GM12878 (cell line): ENCODE results near the gene PAM16. TPM values are rescaled to one million over a fixed set of nuclear protein-coding genes. Genes with fewer than 3 reads are reported as not detected.

ENCODE experiments used
- CHD2 ChIP-seq: IDR thresholded peaks from 2 replicates; pipeline ENCODE4 v1.6.1; 2011; ENCODE audit warnings: low read depth, low read length, improper control_type of control experiment, borderline replicate concordance
- CTCF ChIP-seq, 3 experiments: IDR thresholded peaks in 2 of 3; conservative IDR thresholded peaks in 1 of 3; 2 replicates each; pipeline ENCODE4 v1.5.1; 2011; ENCODE audit warnings: low read depth in 3 of 3, low read length in 3 of 3, mild to moderate bottlenecking in 3 of 3, control low read depth in 2 of 3, moderate library complexity in 2 of 3, inconsistent platforms in 1 of 3, mixed read lengths in 1 of 3; ENCODE audit not compliant: control insufficient read depth in 2 of 3, insufficient read depth in 1 of 3; ENCODE audit errors: extremely low read depth in 1 of 3
- EED ChIP-seq: sonication (generic); IDR thresholded peaks from 2 replicates; pipeline ENCODE4 v1.6.1; 2016; ENCODE audit warnings: antibody characterized with exemption, low read depth
- EGR1 ChIP-seq, 2 experiments: IDR thresholded peaks; 1 replicate in 1 of 2; 2 replicates in 1 of 2; pipeline ENCODE4 v1.6.1; 2011 to 2012; ENCODE audit warnings: low read depth in 2 of 2, low read length in 2 of 2, borderline replicate concordance in 1 of 2, mild to moderate bottlenecking in 1 of 2, moderate library complexity in 1 of 2
- GABPA ChIP-seq: IDR thresholded peaks from 2 replicates; pipeline ENCODE4 v1.6.1; 2014; ENCODE audit warnings: antibody characterized with exemption, low read depth, mild to moderate bottlenecking, inconsistent platforms
- IKZF1 ChIP-seq: fragments of 450-650 bp; conservative IDR thresholded peaks from 2 replicates; pipeline ENCODE4 v1.6.1; 2017; ENCODE audit warnings: antibody characterized with exemption, mild to moderate bottlenecking
- IRF3 ChIP-seq: fragments of 450-650 bp; IDR thresholded peaks from 2 replicates; pipeline ENCODE4 v1.6.1; 2014; ENCODE audit warnings: mild to moderate bottlenecking
- KDM1A ChIP-seq: fragments of 200-600 bp; sonication (generic); IDR thresholded peaks from 2 replicates; pipeline ENCODE4 v1.6.1; 2016; ENCODE audit warnings: borderline replicate concordance
- LARP7 ChIP-seq: fragments of 450-650 bp; IDR thresholded peaks from 2 replicates; pipeline ENCODE4 v1.6.1; 2017; ENCODE audit warnings: mild to moderate bottlenecking
- MEF2B ChIP-seq: fragments of 450-650 bp; IDR thresholded peaks from 2 replicates; pipeline ENCODE4 v1.6.1; 2018; ENCODE audit warnings: mild to moderate bottlenecking, moderate library complexity; ENCODE audit not compliant: partially characterized antibody, poor library complexity, severe bottlenecking
- MYC ChIP-seq: IDR thresholded peaks from 2 replicates; pipeline ENCODE4 v1.6.1; 2011; ENCODE audit warnings: mild to moderate bottlenecking, low read length, moderate library complexity, inconsistent platforms; ENCODE audit not compliant: insufficient read depth, insufficient replicate concordance, insufficient read length, severe bottlenecking
- NFXL1 ChIP-seq: fragments of 450-650 bp; IDR thresholded peaks from 2 replicates; pipeline ENCODE4 v1.6.1; 2017; ENCODE audit warnings: antibody characterized with exemption, mild to moderate bottlenecking, borderline replicate concordance
- PBX3 ChIP-seq: IDR thresholded peaks from 2 replicates; pipeline ENCODE4 v1.6.1; 2011; ENCODE audit warnings: mild to moderate bottlenecking, low read depth, low read length, moderate library complexity; ENCODE audit not compliant: insufficient replicate concordance
- POLR2AphosphoS5 ChIP-seq: IDR thresholded peaks from 2 replicates; pipeline ENCODE4 v1.6.1; 2011; ENCODE audit warnings: mild to moderate bottlenecking, low read length, inconsistent platforms
- RFX5 ChIP-seq: IDR thresholded peaks from 2 replicates; pipeline ENCODE4 v1.6.1; 2011; ENCODE audit warnings: low read depth, low read length, improper control_type of control experiment
- SMARCA5 ChIP-seq: fragments of 450-650 bp; IDR thresholded peaks from 2 replicates; pipeline ENCODE4 v1.6.1; 2017; ENCODE audit warnings: mild to moderate bottlenecking
- SP1 ChIP-seq: IDR thresholded peaks from one replicate; pipeline ENCODE4 v1.6.1; 2011; ENCODE audit warnings: low read depth, low read length
- SPI1 ChIP-seq: IDR thresholded peaks from 2 replicates; pipeline ENCODE4 v1.6.1; 2011; ENCODE audit warnings: low read depth, mild to moderate bottlenecking, low read length, moderate library complexity, borderline replicate concordance; ENCODE audit not compliant: insufficient read depth
- WRNIP1 ChIP-seq: IDR thresholded peaks from 2 replicates; pipeline ENCODE4 v1.6.1; 2011; ENCODE audit warnings: low read depth, low read length, improper control_type of control experiment, borderline replicate concordance
- ZNF687 ChIP-seq: fragments of 450-650 bp; IDR thresholded peaks from 2 replicates; pipeline ENCODE4 v1.6.1; 2017; ENCODE audit warnings: mild to moderate bottlenecking, moderate library complexity
- ZSCAN29 ChIP-seq: fragments of 450-650 bp; IDR thresholded peaks from 2 replicates; pipeline ENCODE4 v1.6.1; 2017; ENCODE audit warnings: mild to moderate bottlenecking, moderate library complexity
- polyA plus RNA-seq, 11 experiments: library from polyadenylated mRNA; depleted of rRNA in 4 of 11; unstranded in 6 of 11; stranded (reverse) in 5 of 11; fragments of >200 nt; fragmentation: Nextera tagmentation in 4 of 11; fragmentation: Illumina TruSeq in 1 of 11; extraction: Ambion mirVana in 4 of 11; extraction: Trizol in 1 of 11; gene quantifications; 1 replicate in 1 of 11; 2 replicates in 10 of 11; pipeline versions ENCODE4 v1.2.1 to v1.2.3, GENCODE V29; 2011 to 2016; ENCODE audit warnings: inconsistent platforms in 2 of 11, missing spikeins in 2 of 11, low read depth in 1 of 11
- total RNA-seq, 4 experiments: library from RNA; depleted of rRNA in 3 of 4; stranded (reverse); fragments of >200 nt in 3 of 4; fragmentation: Illumina TruSeq in 1 of 4; extraction: Trizol in 1 of 4; gene quantifications; 2 replicates each; pipeline versions ENCODE4 v1.2.1 to v1.2.3, GENCODE V29; 2013 to 2021

The PAM16 gene
- total and polyA plus RNA-seq, 10 of the 15 experiments (the other 5 are each of a cell fraction or from before 2014, with no cell fraction given) = 18.5 to 94.3 (median 51.5) TPM

- TF ChIP-seq CTCF (IDR thresholded peaks at IDR 0.05 in 2 of 3, conservative IDR thresholded peaks at IDR 0.05 in 1 of 3; ENCODE audit: control insufficient read depth in 2 of 3, extremely low read depth in 1 of 3, insufficient read depth in 1 of 3, low read depth in 3 of 3, low read length in 3 of 3) (no peak), SMARCA5 (0 out of 2 replicates have a peak, but pooled peaks have one; percentile 56), PBX3 (no peak), LARP7 (peak; percentile 67; the same call in 1 of the 2 replicates), RFX5 (no peak), WRNIP1 (no peak), POLR2AphosphoS5 (peak; percentile 79), MEF2B (peak; percentile 39), EED (0 out of 2 replicates have a peak, but pooled peaks have one; percentile 39), GABPA (peak; percentile 62; the same call in 1 of the 2 replicates), EGR1 (IDR thresholded peaks at IDR 0.05; ENCODE audit: borderline replicate concordance in 1 of 2, low read depth in 2 of 2, low read length in 2 of 2) (peak in 1 of 2 experiments; percentile 87; a peak in 2 of 3 replicates), SPI1 (peak; percentile 81), NFXL1 (peak; percentile 35; the same call in 1 of the 2 replicates), KDM1A (no peak), ZSCAN29 (0 out of 2 replicates have a peak, but pooled peaks have one; percentile 27), IRF3 (no peak), ZNF687 (peak; percentile 72), MYC (no peak), IKZF1 (peak; percentile 76), SP1 (peak; percentile 59), CHD2 (no peak; the same call in 1 of the 2 replicates)
Observed at GRCh38 chr16:4307215-4308037, 43.7 kb downstream of the PAM16 start (continued).
